ENCODE data around the gene NEURL1B.

NEURL1B gene

GRCh38 chr5:172739375-172739774 lies 98.3 kb downstream of the NEURL1B start:
- no peak for DNase-seq

GRCh38 chr5:172740428-172741205 lies 99.6 kb downstream of the NEURL1B start:
- DNase-seq = no peak

Data from KG1 (cell line).